GM20431 (cell line): ENCODE data around the gene GRIN2D.

Experiments used
- in situ Hi-C: fragments of 300-500 bp; cut with MseI, MboI; formaldehyde crosslinking; loops from one replicate; pipeline ENCODE4 v1.15.0; 2020; ENCODE audit warnings: low sequenced_read_pairs; ENCODE audit not compliant: unreplicated experiment

Gene GRIN2D

DNA sequence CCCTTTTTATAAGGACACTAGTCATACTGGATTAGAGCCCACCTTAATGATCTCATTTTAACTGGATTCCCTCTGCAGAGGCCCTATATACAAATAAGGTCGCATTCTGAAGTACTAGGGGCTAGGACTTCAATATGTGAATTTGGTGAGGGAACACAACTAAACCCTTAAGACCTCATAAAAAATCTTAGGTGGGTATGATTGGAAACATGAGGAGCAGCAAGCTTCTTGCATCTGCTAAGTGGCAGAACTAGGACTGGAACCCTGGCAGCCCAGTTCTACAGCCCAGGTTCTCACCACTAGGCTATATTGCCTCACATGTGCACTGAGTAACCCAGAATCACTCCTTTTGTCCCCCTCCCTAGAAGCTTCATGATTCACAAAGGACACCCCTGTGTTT lies 35.2 kb downstream of the GRIN2D start:
- in situ Hi-C loops: no loop called here

GRCh38 chr19:48433337-48433736 lies 39.9 kb downstream of the GRIN2D start:
- in situ Hi-C loops: no loop called here

- in situ Hi-C loops: no loop called here
These were observed 43.1 kb downstream of the GRIN2D start for GRCh38 chr19:48436586-48436985.

DNA sequence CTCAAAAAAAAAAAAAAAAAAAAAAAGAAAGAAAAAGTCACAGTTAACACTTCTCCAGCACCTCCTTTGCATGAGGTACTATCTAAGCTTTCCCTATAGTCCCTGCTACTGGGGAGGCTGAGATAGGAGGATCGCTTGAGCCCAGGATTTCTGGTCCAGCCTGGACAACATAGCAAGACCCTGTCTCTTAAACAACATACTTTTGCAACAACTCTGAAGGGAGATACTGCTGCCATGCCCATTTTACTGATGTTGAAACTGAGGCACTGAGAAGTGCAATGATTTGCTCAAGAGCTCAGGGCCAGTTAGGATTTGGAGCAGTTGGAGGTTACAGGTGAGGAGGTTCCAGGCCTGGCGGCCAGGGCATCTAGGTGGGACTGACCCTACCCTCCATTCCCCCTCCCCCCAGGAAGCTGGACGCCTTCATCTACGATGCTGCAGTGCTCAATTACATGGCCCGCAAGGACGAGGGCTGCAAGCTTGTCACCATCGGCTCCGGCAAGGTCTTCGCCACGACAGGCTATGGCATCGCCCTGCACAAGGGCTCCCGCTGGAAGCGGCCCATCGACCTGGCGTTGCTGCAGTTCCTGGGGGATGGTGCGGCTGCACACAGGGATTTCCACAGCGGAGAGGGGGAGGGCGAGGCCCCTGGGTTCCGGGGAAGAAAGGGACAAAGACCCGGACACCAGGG lies 48.0 kb downstream of the GRIN2D start:
- in situ Hi-C loops: no loop called here

DNA sequence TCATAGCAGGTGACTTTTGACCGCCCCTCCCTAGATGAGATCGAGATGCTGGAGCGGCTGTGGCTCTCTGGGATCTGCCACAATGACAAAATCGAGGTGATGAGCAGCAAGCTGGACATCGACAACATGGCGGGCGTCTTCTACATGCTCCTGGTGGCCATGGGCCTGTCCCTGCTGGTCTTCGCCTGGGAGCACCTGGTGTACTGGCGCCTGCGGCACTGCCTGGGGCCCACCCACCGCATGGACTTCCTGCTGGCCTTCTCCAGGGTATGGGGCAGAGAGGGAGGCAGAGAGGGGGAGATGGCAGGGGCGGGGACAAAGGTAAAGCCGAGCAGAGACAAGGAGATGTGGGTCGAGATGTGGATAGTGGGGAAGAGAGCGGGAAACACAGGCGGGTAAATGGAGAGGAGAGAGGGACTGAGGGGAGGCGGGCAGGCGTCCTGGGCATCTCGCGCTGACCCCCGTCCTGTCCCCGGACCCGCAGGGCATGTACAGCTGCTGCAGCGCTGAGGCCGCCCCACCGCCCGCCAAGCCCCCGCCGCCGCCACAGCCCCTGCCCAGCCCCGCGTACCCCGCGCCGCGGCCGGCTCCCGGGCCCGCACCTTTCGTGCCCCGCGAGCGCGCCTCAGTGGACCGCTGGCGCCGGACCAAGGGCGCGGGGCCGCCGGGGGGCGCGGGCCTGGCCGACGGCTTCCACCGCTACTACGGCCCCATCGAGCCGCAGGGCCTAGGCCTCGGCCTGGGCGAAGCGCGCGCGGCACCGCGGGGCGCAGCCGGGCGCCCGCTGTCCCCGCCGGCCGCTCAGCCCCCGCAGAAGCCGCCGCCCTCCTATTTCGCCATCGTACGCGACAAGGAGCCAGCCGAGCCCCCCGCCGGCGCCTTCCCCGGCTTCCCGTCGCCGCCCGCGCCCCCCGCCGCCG lies 48.9 kb downstream of the GRIN2D start:
- in situ Hi-C loops: no loop called here

GRCh38 chr19:48443256-48443655 lies 49.8 kb downstream of the GRIN2D start:
- in situ Hi-C loops: no loop called here
